ENCODE results near the gene ATOH1.

GRCh38 chr4:93876754-93877153 lies 48.2 kb downstream of the ATOH1 start:
- TF ChIP-seq, protein P1, sequence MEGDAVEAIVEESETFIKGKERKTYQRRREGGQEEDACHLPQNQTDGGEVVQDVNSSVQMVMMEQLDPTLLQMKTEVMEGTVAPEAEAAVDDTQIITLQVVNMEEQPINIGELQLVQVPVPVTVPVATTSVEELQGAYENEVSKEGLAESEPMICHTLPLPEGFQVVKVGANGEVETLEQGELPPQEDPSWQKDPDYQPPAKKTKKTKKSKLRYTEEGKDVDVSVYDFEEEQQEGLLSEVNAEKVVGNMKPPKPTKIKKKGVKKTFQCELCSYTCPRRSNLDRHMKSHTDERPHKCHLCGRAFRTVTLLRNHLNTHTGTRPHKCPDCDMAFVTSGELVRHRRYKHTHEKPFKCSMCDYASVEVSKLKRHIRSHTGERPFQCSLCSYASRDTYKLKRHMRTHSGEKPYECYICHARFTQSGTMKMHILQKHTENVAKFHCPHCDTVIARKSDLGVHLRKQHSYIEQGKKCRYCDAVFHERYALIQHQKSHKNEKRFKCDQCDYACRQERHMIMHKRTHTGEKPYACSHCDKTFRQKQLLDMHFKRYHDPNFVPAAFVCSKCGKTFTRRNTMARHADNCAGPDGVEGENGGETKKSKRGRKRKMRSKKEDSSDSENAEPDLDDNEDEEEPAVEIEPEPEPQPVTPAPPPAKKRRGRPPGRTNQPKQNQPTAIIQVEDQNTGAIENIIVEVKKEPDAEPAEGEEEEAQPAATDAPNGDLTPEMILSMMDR (conservative IDR thresholded peaks at IDR 0.05; ENCODE audit: low read depth in 2 of 2), result no peak
- no peak for TF ChIP-seq POLR2AphosphoS5 (IDR thresholded peaks at IDR 0.05; ENCODE audit: low read depth)
- no peak for TF ChIP-seq EZH2 (IDR thresholded peaks at IDR 0.05; ENCODE audit: low read depth, unreplicated experiment)
